Activated CD4-positive, alpha-beta T cell treated with anti-CD3 and anti-CD28 coated beads for 36 hours (primary cell): ENCODE data around the gene MINDY2. TPM values are rescaled to one million over a fixed set of nuclear protein-coding genes. Genes with fewer than 3 reads are reported as not detected.

Experiments
- ATAC-seq: fragments of 200-7000 bp; cut with Tn5 transposase; one replicate; pipeline ENCODE4 v1.10.0; 2021; ENCODE audit warnings: mild to moderate bottlenecking, moderate library complexity
- CTCF ChIA-PET: fragments of 350-600 bp; sonication (Branson Sonifier 250); formaldehyde crosslinking; loops from one replicate; lab custom pipeline; 2021; ENCODE audit warnings: antibody characterized with exemption; lab: Charles Lee
- POLR2A ChIA-PET: fragments of 350-600 bp; sonication (Branson Sonifier 250); formaldehyde crosslinking; loops from one replicate; lab custom pipeline; 2021; ENCODE audit warnings: antibody characterized with exemption, inconsistent platforms; lab: Charles Lee
- DNase-seq: peaks from one replicate; pipeline ENCODE4 v3.0.0-alpha.2; 2020
- H3K27ac Mint-ChIP-seq: one replicate; pipeline ENCODE4 v1.8.0; 2021; ENCODE audit warnings: mixed read lengths
- H3K27me3 Mint-ChIP-seq: one replicate; pipeline ENCODE4 v1.8.0; 2021; ENCODE audit warnings: mixed read lengths
- H3K36me3 Mint-ChIP-seq: one replicate; pipeline ENCODE4 v1.8.0; 2021; ENCODE audit warnings: low read depth, mixed read lengths
- H3K4me1 Mint-ChIP-seq: one replicate; pipeline ENCODE4 v1.8.0; 2021; ENCODE audit warnings: mixed read lengths
- H3K4me3 Mint-ChIP-seq: one replicate; pipeline ENCODE4 v1.8.0; 2021; ENCODE audit warnings: mild to moderate bottlenecking, moderate library complexity, mixed read lengths
- H3K9me3 Mint-ChIP-seq: one replicate; pipeline ENCODE4 v1.8.0; 2021; ENCODE audit warnings: low read depth, mixed read lengths
- intact Hi-C, 2 experiments: fragments of 100-400 bp; cut with DNase I in 1 of 2; cut with micrococcal nuclease in 1 of 2; formaldehyde crosslinking; loops; one replicate each; pipeline versions ENCODE4 v1.14.2 to v1.15.1; 2022 to 2024; cut with DNase I, micrococcal nuclease
- total RNA-seq, 2 experiments: library from RNA; stranded (reverse); gene quantifications; one replicate each; pipeline ENCODE4 v1.2.3, GENCODE V29; 2021

Gene MINDY2
- total RNA-seq, 2 experiments from 2014 or later, result 8.2 to 9.2 TPM

DNA sequence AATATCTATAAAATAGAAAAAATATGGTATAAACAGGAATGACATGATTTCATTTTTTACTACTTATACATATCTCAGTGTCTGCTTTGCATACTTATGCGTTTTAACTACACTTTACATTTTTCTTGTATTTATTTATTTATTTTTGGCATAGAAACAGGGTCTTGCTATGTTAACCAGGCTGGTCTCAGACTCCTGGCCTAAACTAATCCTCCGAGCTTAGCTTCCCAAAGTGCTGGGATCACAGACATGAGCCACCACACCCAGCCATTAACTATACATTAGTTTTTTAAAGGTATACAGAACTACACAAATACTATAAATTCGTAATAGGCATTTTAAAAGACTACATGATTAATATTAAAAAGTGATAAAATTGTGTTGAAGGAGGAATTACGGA lies 30.7 kb upstream of the MINDY2 start:
- H3K27me3 Mint-ChIP-seq, result no peaks in the 10 kb centered on the region
- ChIA-PET CTCF (interaction anchor here (2.0 kb wide), 1 partner anchor 13 kb away, joined by 5 read pairs; no protein-coding TSS in a partner anchor), POLR2A (no interaction called here)
- no peak overlapping the region for H3K27ac Mint-ChIP-seq
- no peaks in the 10 kb centered on the region for H3K9me3 Mint-ChIP-seq
- H3K4me3 Mint-ChIP-seq, result no peak overlapping the region
- H3K4me1 Mint-ChIP-seq, result peaks cover 76% of the 10 kb centered on the region
- intact Hi-C loops, result no loop called here
- DNase-seq (no peak), ATAC-seq (no peak)
- peaks cover 3% of the 10 kb centered on the region for H3K36me3 Mint-ChIP-seq

DNA sequence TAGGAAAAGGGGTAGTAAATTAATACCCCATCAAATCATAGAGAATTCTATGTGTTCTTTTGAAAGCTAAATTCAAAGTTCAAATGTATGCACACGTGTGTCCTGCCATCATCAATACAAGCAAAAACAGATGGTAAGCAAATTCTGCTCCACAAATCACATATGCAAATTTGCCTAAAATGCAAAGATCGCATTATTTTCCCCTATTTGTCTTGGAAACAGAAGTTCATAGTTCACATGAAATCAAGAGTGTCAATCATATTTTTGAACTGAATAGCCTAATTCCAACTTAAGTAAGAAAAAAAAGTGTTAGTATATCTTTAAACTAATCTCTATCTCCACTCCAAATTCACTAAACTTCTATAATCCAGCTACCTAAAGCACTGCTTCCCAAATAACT lies 30.1 kb upstream of the MINDY2 start:
- CTCF ChIA-PET, result interaction anchor here (0.8 to 2.0 kb wide), 3 partner anchors 9 to 16 kb away, joined by 3 to 5 read pairs (median 5); no protein-coding TSS in a partner anchor
- peaks cover 3% of the 10 kb centered on the region for H3K36me3 Mint-ChIP-seq
- no peak overlapping the region for H3K4me3 Mint-ChIP-seq
- peaks cover 79% of the 10 kb centered on the region for H3K4me1 Mint-ChIP-seq
- POLR2A ChIA-PET, result no interaction called here
- intact Hi-C loops, result no loop called here
- H3K27ac Mint-ChIP-seq, result no peak overlapping the region
- ATAC-seq (no peak), DNase-seq (no peak)
- H3K9me3 Mint-ChIP-seq, result no peaks in the 10 kb centered on the region
- no peaks in the 10 kb centered on the region for H3K27me3 Mint-ChIP-seq

DNA sequence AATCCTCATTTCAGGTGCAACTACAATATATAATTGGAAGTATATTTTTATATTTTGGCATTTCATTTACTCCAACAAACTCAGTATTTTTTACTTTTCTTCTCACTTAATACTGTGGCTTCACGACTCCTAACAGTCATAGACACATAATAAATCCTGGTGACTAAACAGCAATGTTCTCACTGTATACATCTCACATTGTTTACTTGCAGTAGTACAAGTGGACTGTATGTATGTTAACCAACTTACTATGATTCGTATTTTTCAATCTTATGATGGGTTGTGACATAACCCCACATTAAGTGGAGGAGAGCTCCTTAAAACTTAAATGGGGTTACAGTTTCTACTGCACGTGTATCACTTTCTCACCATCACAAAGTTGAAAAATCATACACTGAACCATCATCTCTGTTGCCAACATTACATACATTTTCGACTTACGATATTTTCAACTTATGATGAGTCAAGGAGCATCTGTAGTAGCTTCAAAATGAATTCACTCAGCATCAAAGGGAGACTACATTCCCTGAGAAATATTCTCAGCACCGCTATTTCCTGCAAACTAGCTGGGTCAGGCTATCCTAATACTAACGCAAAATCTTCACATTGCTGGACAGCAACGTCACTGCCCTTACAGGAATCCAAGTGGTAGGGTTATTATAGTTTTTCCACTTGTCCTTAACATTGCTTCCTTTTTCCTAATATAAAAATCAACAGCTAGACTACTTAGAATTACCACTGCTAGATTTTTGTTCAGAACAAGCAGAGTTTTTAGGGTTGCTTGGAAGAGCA lies 28.9 kb upstream of the MINDY2 start:
- no peak overlapping the region for H3K4me3 Mint-ChIP-seq
- H3K27ac Mint-ChIP-seq, result no peak overlapping the region
- DNase-seq, result no peak
- H3K4me1 Mint-ChIP-seq, result peaks cover 78% of the 10 kb centered on the region
- ChIA-PET CTCF (interaction anchor here (1.2 to 2.0 kb wide), 3 partner anchors 14 to 57 kb away, joined by 4 to 7 read pairs (median 5); no protein-coding TSS in a partner anchor), POLR2A (no interaction called here)
- H3K9me3 Mint-ChIP-seq, result no peaks in the 10 kb centered on the region
- H3K36me3 Mint-ChIP-seq, result peaks cover 3% of the 10 kb centered on the region
- no peaks in the 10 kb centered on the region for H3K27me3 Mint-ChIP-seq
- intact Hi-C loops, result no loop called here
- ATAC-seq, result peak; percentile 59

DNA sequence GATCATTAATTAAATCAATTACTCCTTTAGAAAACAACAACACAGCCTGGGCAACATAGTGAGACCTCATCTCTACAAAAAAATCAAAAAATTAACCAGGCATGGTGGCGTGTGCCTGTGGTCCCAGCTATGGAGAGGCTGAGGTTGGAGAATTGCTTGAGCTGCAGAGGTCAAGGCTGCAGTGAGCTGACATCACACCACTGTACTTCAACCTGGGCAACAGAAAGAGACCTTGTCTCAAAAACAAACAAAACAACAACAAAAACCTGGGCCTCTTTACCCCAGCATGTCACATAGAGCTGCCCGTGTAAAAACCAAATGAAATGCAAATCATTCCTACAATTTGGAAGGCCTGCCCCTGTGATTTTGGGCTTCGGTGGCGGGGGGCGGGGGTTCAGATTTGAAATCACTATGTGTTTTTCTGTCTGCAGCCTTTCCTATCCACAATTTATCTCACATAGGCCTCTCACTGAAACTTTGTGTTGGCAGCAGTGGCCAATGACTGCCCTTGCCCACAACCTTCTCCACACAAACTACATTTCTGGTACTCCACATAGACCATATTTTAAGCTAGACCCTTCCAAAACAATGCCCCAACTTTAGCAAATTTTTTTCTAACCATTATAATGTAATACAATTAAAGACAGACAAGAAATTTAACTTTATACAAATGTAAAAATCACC lies 28.1 kb upstream of the MINDY2 start:
- intact Hi-C loops, result no loop called here
- peaks cover 5% of the 10 kb centered on the region for H3K36me3 Mint-ChIP-seq

DNA sequence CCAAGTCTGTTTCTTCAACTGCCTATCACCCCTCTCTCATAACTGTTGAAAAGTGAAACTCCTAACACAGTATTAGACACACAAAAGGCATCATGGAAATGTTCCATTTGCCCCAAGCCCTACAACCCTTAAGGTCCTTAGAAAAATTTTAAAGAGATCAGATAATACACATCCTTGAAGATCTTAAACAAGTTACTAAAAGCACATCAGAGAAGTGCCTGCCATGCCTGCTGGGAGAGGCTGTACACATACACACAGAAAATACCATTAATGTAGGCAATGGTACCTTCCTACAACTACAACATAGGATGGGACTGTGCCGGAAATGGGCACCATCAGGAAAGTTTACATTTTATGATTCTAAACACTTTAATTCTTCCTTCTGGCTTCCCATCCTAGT lies 24.9 kb upstream of the MINDY2 start:
- no peaks in the 10 kb centered on the region for H3K9me3 Mint-ChIP-seq
- peaks cover 69% of the 10 kb centered on the region for H3K4me1 Mint-ChIP-seq
- no peak for DNase-seq
- no peak for ATAC-seq
- H3K27ac Mint-ChIP-seq, result no peak overlapping the region
- CTCF ChIA-PET, result interaction anchor here (0.6 to 1.2 kb wide), 3 partner anchors 9 to 495 kb away, joined by 3 to 5 read pairs (median 3); partner anchors contain the start of gene MINDY2
- intact Hi-C loops, result loop anchor here (5.0 kb wide), 4 partner anchors 39 to 911 kb away; partner anchors contain the start of gene GTF2A2 (in 1 of the 2)
- peaks cover 8% of the 10 kb centered on the region for H3K36me3 Mint-ChIP-seq
- H3K4me3 Mint-ChIP-seq, result no peak overlapping the region
- H3K27me3 Mint-ChIP-seq, result no peaks in the 10 kb centered on the region
- POLR2A ChIA-PET, result no interaction called here

More for the DNA sequence above, 28.1 kb upstream of the MINDY2 start:
- H3K27me3 Mint-ChIP-seq, result no peaks in the 10 kb centered on the region
- ChIA-PET CTCF (interaction anchor here (1.5 kb wide), 1 partner anchor 28 kb away, joined by 7 read pairs; no protein-coding TSS in a partner anchor), POLR2A (no interaction called here)
- H3K4me3 Mint-ChIP-seq, result no peak overlapping the region
- H3K27ac Mint-ChIP-seq, result no peak overlapping the region
- DNase-seq (no peak), ATAC-seq (no peak)
- peaks cover 76% of the 10 kb centered on the region for H3K4me1 Mint-ChIP-seq
- H3K9me3 Mint-ChIP-seq, result no peaks in the 10 kb centered on the region

DNA sequence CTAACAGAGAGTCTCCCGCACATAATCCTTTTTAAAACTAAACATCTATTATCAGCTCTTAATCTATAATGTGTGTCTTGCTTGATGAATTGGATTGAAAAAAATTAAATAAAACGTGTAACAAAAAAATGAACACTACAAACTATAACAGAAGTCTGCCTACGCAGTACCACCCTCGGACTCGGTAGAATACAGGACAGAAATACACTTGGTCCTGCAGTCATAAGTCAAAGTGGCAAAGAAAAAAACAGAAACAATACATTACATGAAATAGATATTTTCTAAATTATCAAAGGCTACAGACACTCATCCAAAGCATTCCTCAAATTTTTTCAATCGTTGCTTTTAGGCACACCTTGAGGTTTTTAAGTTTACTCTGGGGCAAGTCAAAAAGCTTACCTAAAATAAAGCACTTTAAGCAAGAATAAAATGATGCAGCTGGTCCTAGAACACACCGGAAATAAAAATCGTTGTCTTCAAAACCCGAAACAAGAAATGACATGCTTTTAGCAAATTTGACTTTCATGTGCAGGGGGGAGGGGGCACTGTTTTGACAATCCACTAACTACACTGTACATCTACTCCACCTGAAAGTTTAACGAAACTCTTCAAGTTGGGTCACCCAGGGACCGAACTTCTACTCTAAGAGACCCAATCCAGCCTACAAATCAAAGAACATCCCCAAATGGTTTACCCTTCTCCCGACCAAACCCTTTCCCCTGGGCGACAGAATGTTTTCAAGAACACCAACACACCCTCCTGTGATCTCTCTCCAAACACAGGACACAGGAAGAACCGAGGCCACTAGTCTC lies 22.9 kb upstream of the MINDY2 start:
- ATAC-seq (peak; percentile 10), DNase-seq (peak; percentile 72)
- H3K27me3 Mint-ChIP-seq, result no peaks in the 10 kb centered on the region
- peak overlapping the region; percentile 80 for H3K4me3 Mint-ChIP-seq
- CTCF ChIA-PET, result interaction anchor here (0.6 to 1.4 kb wide), 3 partner anchors 22 to 83 kb away, joined by 3 to 4 read pairs (median 4); partner anchors contain the start of gene MINDY2
- peak overlapping the region; percentile 89 for H3K27ac Mint-ChIP-seq
- H3K4me1 Mint-ChIP-seq, result peaks cover 48% of the 10 kb centered on the region
- POLR2A ChIA-PET, result interaction anchor here (1.0 kb wide), 1 partner anchor 22 kb away, joined by 5 read pairs; the partner anchor contains the start of gene MINDY2
- H3K36me3 Mint-ChIP-seq, result peaks cover 8% of the 10 kb centered on the region
- intact Hi-C loops, result loop anchor here (5.0 kb wide), 4 partner anchors 41 to 909 kb away; partner anchors contain the start of gene GTF2A2 (in 1 of the 2)
- H3K9me3 Mint-ChIP-seq, result no peaks in the 10 kb centered on the region

DNA sequence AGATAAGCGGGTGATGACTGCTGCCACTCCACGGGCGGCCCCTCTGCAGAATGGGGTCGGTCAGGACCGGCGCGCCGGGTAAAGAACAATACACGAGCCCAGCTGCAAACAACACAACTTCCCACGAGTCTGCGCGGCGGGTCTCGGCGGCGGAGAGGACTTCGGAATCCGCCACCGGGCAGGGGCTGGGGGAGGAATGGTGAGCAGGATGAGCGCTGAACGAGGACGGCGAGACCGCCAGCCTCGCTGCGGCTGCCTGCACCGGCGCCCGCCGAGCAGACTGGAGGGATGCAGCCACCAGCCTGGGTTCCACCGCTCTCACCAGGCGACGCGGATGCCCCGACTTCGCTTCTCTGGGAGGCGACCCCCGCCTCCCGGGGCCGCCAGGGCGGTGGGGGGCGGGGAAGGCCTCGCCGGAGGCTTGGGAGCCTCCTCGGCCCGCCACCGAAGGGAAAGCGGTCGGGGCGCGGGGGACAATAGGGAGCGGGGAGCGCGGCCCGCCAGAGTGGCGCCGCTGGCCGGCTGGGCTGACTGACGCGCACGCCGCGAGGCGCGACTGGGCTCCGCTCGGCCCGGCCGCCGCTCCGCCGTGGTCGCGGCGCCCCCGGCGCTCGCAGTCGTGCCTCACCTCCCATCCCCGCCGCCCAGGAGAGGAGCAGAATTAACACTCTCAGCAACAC lies 22.1 kb upstream of the MINDY2 start:
- peak overlapping the region; percentile 93 for H3K27ac Mint-ChIP-seq
- ATAC-seq, result peak; percentile 18
- H3K4me3 Mint-ChIP-seq, result peak overlapping the region; percentile 80
- POLR2A ChIA-PET, result interaction anchor here (0.5 to 1.9 kb wide), 3 partner anchors 22 to 24 kb away, joined by 5 to 42 read pairs (median 13); partner anchors contain the start of gene MINDY2
- no peaks in the 10 kb centered on the region for H3K9me3 Mint-ChIP-seq
- H3K27me3 Mint-ChIP-seq, result no peaks in the 10 kb centered on the region
- H3K36me3 Mint-ChIP-seq, result peaks cover 8% of the 10 kb centered on the region
- CTCF ChIA-PET, result interaction anchor here (0.8 to 2.0 kb wide), 6 partner anchors 22 to 943 kb away, joined by 3 to 25 read pairs (median 4); partner anchors contain the start of gene MINDY2
- H3K4me1 Mint-ChIP-seq, result peaks cover 43% of the 10 kb centered on the region
- peak; percentile 70 for DNase-seq
- intact Hi-C loops, result loop anchor here (1.0 to 5.0 kb wide), 7 partner anchors 22 to 908 kb away; partner anchors contain the start of genes SLTM (in 2 of the 2), GTF2A2 (in 1 of the 2) and MINDY2 (in 1 of the 2)

DNA sequence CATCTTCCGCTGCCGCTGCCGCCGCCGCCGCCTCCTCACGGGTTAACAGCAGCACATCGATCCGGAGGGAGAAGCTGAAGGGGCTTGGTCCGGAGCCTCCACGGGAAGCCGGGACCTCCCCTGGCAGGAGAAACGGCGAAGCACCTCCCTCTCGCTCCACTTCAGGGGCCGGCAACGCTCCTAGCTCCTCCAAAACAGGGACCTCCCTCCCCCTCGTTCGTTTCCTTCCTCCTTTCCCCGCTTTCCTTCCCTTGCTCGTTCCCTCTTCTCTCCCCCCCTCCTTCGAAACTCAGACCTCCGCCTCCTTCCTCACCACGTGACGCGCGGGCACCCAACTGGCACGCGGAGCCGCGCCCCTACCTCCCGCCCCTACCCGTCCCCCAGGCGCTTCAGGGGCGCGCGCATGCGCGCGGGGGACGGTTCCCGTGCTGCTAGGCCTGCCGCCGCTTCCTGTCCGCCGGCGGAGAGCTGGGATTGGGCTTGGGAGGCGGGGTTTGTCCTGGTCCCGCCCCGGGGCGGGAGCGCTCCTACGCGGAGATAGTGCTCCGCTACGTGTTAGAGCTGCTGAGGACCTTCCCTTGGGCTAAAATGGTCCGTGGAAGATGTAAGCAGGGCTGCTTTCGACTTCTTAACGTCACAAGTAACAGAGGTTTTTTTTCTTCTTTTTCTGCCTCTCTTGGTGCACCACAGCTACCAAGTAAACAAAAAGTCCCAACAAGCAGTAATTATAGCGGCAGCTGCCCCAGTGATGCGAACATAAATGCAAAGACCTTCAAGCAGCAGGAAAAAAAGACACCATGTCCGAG lies 21.4 kb upstream of the MINDY2 start, which contains the start of gene ADAM10:
TSS of gene ADAM10 (minus strand) at position 176 of the 806 bp plus-strand sequence. CDS start at position 3, 173 bp downstream.
- H3K4me3 Mint-ChIP-seq, result peak within 1 kb of the TSS; percentile 80
- intact Hi-C loops, result loop anchor here (1.0 to 5.0 kb wide), 7 partner anchors 22 to 908 kb away; partner anchors contain the start of genes MINDY2 (in 2 of the 2), SLTM (in 2 of the 2) and GTF2A2 (in 1 of the 2)
- H3K36me3 Mint-ChIP-seq, result peaks cover 8% of the 10 kb centered on the region
- peak; percentile 99 for DNase-seq
- ATAC-seq, result peak; percentile 95
- H3K9me3 Mint-ChIP-seq, result no peaks in the 10 kb centered on the region
- no peaks in the 10 kb centered on the region for H3K27me3 Mint-ChIP-seq
- peak within 1 kb of the TSS; percentile 93 for H3K27ac Mint-ChIP-seq
- ChIA-PET CTCF (interaction anchor here (0.6 to 2.0 kb wide), 11 partner anchors 9 to 942 kb away, joined by 3 to 25 read pairs (median 4); partner anchors contain the start of gene MINDY2), POLR2A (interaction anchor here (0.5 to 1.9 kb wide), 4 partner anchors 19 to 168 kb away, joined by 3 to 42 read pairs (median 8); partner anchors contain the start of gene MINDY2)
- H3K4me1 Mint-ChIP-seq, result peaks cover 36% of the 10 kb centered on the region

DNA sequence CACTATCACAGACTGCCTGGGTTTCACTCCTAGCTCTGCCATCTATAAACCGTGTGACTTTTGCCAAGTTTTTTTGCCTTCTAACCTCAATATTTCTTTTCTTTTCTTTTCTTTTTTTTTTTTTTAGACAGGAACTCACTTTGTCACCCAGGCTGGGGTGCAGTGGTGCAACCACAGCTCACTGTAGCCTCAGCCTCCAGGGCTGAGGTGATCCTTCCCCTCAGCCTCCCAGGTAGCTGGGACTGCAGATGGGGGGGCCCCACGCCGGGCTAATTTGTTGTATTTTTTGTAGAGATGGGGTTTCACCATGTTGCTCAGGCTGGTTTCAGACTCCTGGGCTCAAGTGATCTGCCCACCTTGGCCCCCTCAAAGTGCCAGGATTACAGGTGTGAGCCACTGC lies 18.4 kb upstream of the MINDY2 start:
- H3K27me3 Mint-ChIP-seq, result no peaks in the 10 kb centered on the region
- H3K4me3 Mint-ChIP-seq, result no peak overlapping the region
- POLR2A ChIA-PET, result no interaction called here
- H3K9me3 Mint-ChIP-seq, result no peaks in the 10 kb centered on the region
- DNase-seq (no peak), ATAC-seq (no peak)
- CTCF ChIA-PET, result interaction anchor here (0.9 kb wide), 1 partner anchor 18 kb away, joined by 5 read pairs; the partner anchor contains the start of gene MINDY2
- peaks cover 4% of the 10 kb centered on the region for H3K36me3 Mint-ChIP-seq
- intact Hi-C loops, result no loop called here
- H3K27ac Mint-ChIP-seq, result no peak overlapping the region
- H3K4me1 Mint-ChIP-seq, result peaks cover 15% of the 10 kb centered on the region
